Heart left ventricle (tissue), 13 donors: ENCODE measurements around the gene TRIM17.

Experiments
- CTCF ChIP-seq, 12 donors: fragments of 200-600 bp; sonication (generic) in 4 of 12; IDR thresholded peaks; one replicate each; pipeline versions ENCODE4 v1.5.0 to v1.8.0; 2018 to 2022; ENCODE audit warnings: antibody characterized with exemption in 12 of 12, mild to moderate bottlenecking in 5 of 12
- POLR2A ChIP-seq, 2 donors: fragments of 450-650 bp; IDR thresholded peaks; one replicate each; pipeline ENCODE4 v1.6.1; 2017; ENCODE audit warnings: antibody characterized with exemption in 2 of 2, mild to moderate bottlenecking in 2 of 2, moderate library complexity in 2 of 2
- donor health status: ischemic (EF 13 %, LVEDD 7.1; RV severe dilation, severe dysfunction).
- donor health status: DM: no; HTN: yes; CAD: no.
- donor health status: DM: no; HTN: no; CAD: no.
- donor health status: ischemic (EF 25% LVEDD 6.9; RV normal size, moderate dysfunction).
- donor health status: ischemic (EF 25% LVEDD 5.7; RV mildly dilated, moderate dysfunction).
- donor health status: ischemic (EF 35%, LVEDD 5.7; RV mildly dilated, moderate dysfunction).
- donor health status: nonischemic (EF 11% LVEDD 7.7; RV severe dilation, severe dysfunction).
- donor health status: DM: yes; HTN: yes; CAD: no.
- donor health status: PGD.
- donor health status: ischemic (EF 29% LVEDD 5.4; RV normal size, mild dysfunction).
- donor health status: nonischemic (EF 23%, LVEDD 6.1; RV moderate dilation, normal function).

- TF ChIP-seq CTCF (IDR thresholded peaks at IDR 0.05), result no peak
- TF ChIP-seq POLR2A (IDR thresholded peaks at IDR 0.05), result no peak
Observed at GRCh38 chr1:228454238-228454637, 37.6 kb upstream of the TRIM17 start.
